Fibroblast of villous mesenchyme (primary cell): Measurements from ENCODE around the gene FAM174C. TPM values are rescaled to one million over a fixed set of nuclear protein-coding genes. Genes with fewer than 3 reads are reported as not detected.

Experiments
- DNase-seq: peaks from one replicate; pipeline ENCODE4 v3.0.0-alpha.2; 2010; ENCODE audit warnings: low read depth
- H3K4me3 ChIP-seq: 2 replicates; pipeline ENCODE4 v1.5.1; 2011; ENCODE audit warnings: low read depth, mild to moderate bottlenecking, low read length
- CTCF ChIP-seq: IDR thresholded peaks from 2 replicates; pipeline ENCODE4 v1.5.1; 2012; ENCODE audit warnings: low read depth, mild to moderate bottlenecking, low read length; ENCODE audit not compliant: insufficient read depth
- total RNA-seq: library from RNA; depleted of rRNA; stranded (reverse); fragments of >200 nt; gene quantifications from 2 replicates; pipeline ENCODE4 v1.2.3, GENCODE V29; 2012

The FAM174C gene
- total RNA-seq, 1 donor = 17.3 TPM

GRCh38 chr19:1282588-1283206, 7.4 kb downstream of the FAM174C start:
- no peak overlapping the region for H3K4me3 ChIP-seq
- TF ChIP-seq CTCF = no peak
- DNase-seq = no peak

- no peak overlapping the region for H3K4me3 ChIP-seq
- TF ChIP-seq CTCF = no peak
- DNase-seq = no peak
Measured at GRCh38 chr19:1283207-1283916, 8.0 kb downstream of the FAM174C start.

GRCh38 chr19:1283917-1284292, 8.6 kb downstream of the FAM174C start:
- H3K4me3 ChIP-seq = no peak overlapping the region
- no peak for DNase-seq
- no peak for TF ChIP-seq CTCF

GRCh38 chr19:1284293-1284978, 9.1 kb downstream of the FAM174C start:
- no peak overlapping the region for H3K4me3 ChIP-seq
- TF ChIP-seq CTCF = no peak
- DNase-seq = no peak

GRCh38 chr19:1284979-1285736, 9.8 kb downstream of the FAM174C start:
- no peak for TF ChIP-seq CTCF
- no peak for DNase-seq
- H3K4me3 ChIP-seq = no peak overlapping the region

GRCh38 chr19:1285737-1286360, 10.5 kb downstream of the FAM174C start, which contains the start of gene EFNA2:
Gene EFNA2, plus strand, starts transcription at chr19:1285873. Its CDS starts 296 bp downstream, at chr19:1286169.
- H3K4me3 ChIP-seq = no peak within 1 kb of the TSS
- TF ChIP-seq CTCF = no peak
- DNase-seq = no peak
